NB4 (cell line): ENCODE results near the gene TXN2.
"Not testable (repeated sequence)": the region's sequence is repeated elsewhere in the genome, so short reads cannot be mapped to it uniquely, and the experiment has no call there.

ENCODE experiments used
- CTCF ChIP-seq: IDR thresholded peaks from one replicate; pipeline ENCODE4 v1.5.1; 2012; ENCODE audit warnings: low read depth, low read length
- TF ChIP-seq, protein P1 (sequence below): IDR thresholded peaks from 2 replicates; pipeline ENCODE4 v1.6.1; 2011; ENCODE audit warnings: low read depth, low read length

- TF ChIP-seq CTCF = not testable (repeated sequence)
- TF ChIP-seq, protein P1, sequence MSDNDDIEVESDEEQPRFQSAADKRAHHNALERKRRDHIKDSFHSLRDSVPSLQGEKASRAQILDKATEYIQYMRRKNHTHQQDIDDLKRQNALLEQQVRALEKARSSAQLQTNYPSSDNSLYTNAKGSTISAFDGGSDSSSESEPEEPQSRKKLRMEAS = not testable (repeated sequence)
Observed at GRCh38 chr22:36519906-36520305, 38.5 kb upstream of the TXN2 start.
